ENCODE data around the gene CASZ1. TPM values are rescaled to one million over a fixed set of nuclear protein-coding genes. Genes with fewer than 3 reads are reported as not detected.

The CASZ1 gene
- total RNA-seq, 1 donor from 2014 or later, result 23.6 TPM

GRCh38 chr1:10836726-10837125, 40.3 kb upstream of the CASZ1 start:
- Mint-ChIP-seq H3K27me3 (peaks cover 18% of the 10 kb centered on the region), H3K27ac (no peak overlapping the region), H3K9me3 (ENCODE audit: low read depth) (no peaks in the 10 kb centered on the region), H3K4me1 (ENCODE audit: low read depth) (peaks cover 4% of the 10 kb centered on the region), H3K36me3 (ENCODE audit: insufficient read depth) (no peaks in the 10 kb centered on the region), H3K4me3 (ENCODE audit: low read depth) (no peak overlapping the region)
- DNase-seq (ENCODE audit: low spot score, unreplicated experiment), result no peak
- no peak for TF ChIP-seq CTCF (IDR thresholded peaks at IDR 0.05; ENCODE audit: unreplicated experiment)

- peaks cover 19% of the 10 kb centered on the region for H3K27me3 Mint-ChIP-seq
- TF ChIP-seq CTCF (IDR thresholded peaks at IDR 0.05; ENCODE audit: unreplicated experiment), result peak; percentile 25
- peaks cover 4% of the 10 kb centered on the region for H3K4me1 Mint-ChIP-seq (ENCODE audit: low read depth)
- no peaks in the 10 kb centered on the region for H3K9me3 Mint-ChIP-seq (ENCODE audit: low read depth)
- H3K27ac Mint-ChIP-seq, result peak overlapping the region; percentile 59
- no peaks in the 10 kb centered on the region for H3K36me3 Mint-ChIP-seq (ENCODE audit: insufficient read depth)
- peak; percentile 80 for DNase-seq (ENCODE audit: low spot score, unreplicated experiment)
- H3K4me3 Mint-ChIP-seq (ENCODE audit: low read depth), result no peak overlapping the region
These were observed 39.5 kb upstream of the CASZ1 start for GRCh38 chr1:10835822-10836421.

- Mint-ChIP-seq H3K4me1 (ENCODE audit: low read depth) (peaks cover 4% of the 10 kb centered on the region), H3K27me3 (peaks cover 20% of the 10 kb centered on the region), H3K4me3 (ENCODE audit: low read depth) (no peak overlapping the region), H3K9me3 (ENCODE audit: low read depth) (no peaks in the 10 kb centered on the region), H3K36me3 (ENCODE audit: insufficient read depth) (no peaks in the 10 kb centered on the region), H3K27ac (no peak overlapping the region)
- no peak for DNase-seq (ENCODE audit: low spot score, unreplicated experiment)
- TF ChIP-seq CTCF (IDR thresholded peaks at IDR 0.05; ENCODE audit: unreplicated experiment), result no peak
These were observed 39.0 kb upstream of the CASZ1 start for GRCh38 chr1:10835421-10835820.

- Mint-ChIP-seq H3K9me3 (ENCODE audit: low read depth) (no peaks in the 10 kb centered on the region), H3K27me3 (peaks cover 22% of the 10 kb centered on the region), H3K27ac (no peak overlapping the region), H3K4me1 (ENCODE audit: low read depth) (peaks cover 4% of the 10 kb centered on the region), H3K36me3 (ENCODE audit: insufficient read depth) (no peaks in the 10 kb centered on the region), H3K4me3 (ENCODE audit: low read depth) (no peak overlapping the region)
- no peak for TF ChIP-seq CTCF (IDR thresholded peaks at IDR 0.05; ENCODE audit: unreplicated experiment)
- no peak for DNase-seq (ENCODE audit: low spot score, unreplicated experiment)
These were observed 38.4 kb upstream of the CASZ1 start for GRCh38 chr1:10834770-10835412.

- no peak for DNase-seq (ENCODE audit: low spot score, unreplicated experiment)
- H3K4me3 Mint-ChIP-seq (ENCODE audit: low read depth), result no peak overlapping the region
- peak overlapping the region; percentile 15 for H3K27ac Mint-ChIP-seq
- no peaks in the 10 kb centered on the region for H3K36me3 Mint-ChIP-seq (ENCODE audit: insufficient read depth)
- TF ChIP-seq CTCF (IDR thresholded peaks at IDR 0.05; ENCODE audit: unreplicated experiment), result no peak
- peaks cover 26% of the 10 kb centered on the region for H3K27me3 Mint-ChIP-seq
- H3K9me3 Mint-ChIP-seq (ENCODE audit: low read depth), result no peaks in the 10 kb centered on the region
- H3K4me1 Mint-ChIP-seq (ENCODE audit: low read depth), result peaks cover 4% of the 10 kb centered on the region
These were observed 37.4 kb upstream of the CASZ1 start for GRCh38 chr1:10833630-10834557.
